GM23338 (cell line): Measurements from ENCODE around the gene COX7B. TPM values are rescaled to one million over a fixed set of nuclear protein-coding genes. Genes with fewer than 3 reads are reported as not detected.

Experiments
- ATAC-seq: fragments of 200-7000 bp; cut with Tn5 transposase; 3 replicates; pipeline ENCODE4 v1.9.1; 2020
- DNase-seq: peaks from one replicate; pipeline ENCODE4 v3.0.0-alpha.2; 2015; ENCODE audit warnings: low spot score
- H2AFZ ChIP-seq: fragments of 200-600 bp; sonication (generic); 2 replicates; pipeline ENCODE4 v1.8.0; 2016; ENCODE audit warnings: antibody characterized with exemption, mild to moderate bottlenecking, moderate library complexity
- H3F3A ChIP-seq: fragments of 200-600 bp; sonication (generic); replicated peaks from 2 replicates; pipeline ENCODE4 v1.8.0; 2017; ENCODE audit warnings: antibody characterized with exemption, mixed run types, low read depth
- H3K27ac ChIP-seq: fragments of 200-600 bp; sonication (generic); 2 replicates; pipeline ENCODE4 v1.6.1; 2016; ENCODE audit warnings: low read depth
- H3K27me3 ChIP-seq: fragments of 200-600 bp; sonication (generic); 2 replicates; pipeline ENCODE4 v1.8.0; 2016; ENCODE audit warnings: mild to moderate bottlenecking, mixed run types, moderate library complexity; ENCODE audit not compliant: insufficient read depth
- H3K36me3 ChIP-seq: fragments of 200-600 bp; sonication (generic); 2 replicates; pipeline ENCODE4 v1.8.0; 2016; ENCODE audit warnings: mild to moderate bottlenecking; ENCODE audit not compliant: insufficient read depth
- H3K4me1 ChIP-seq: fragments of 200-600 bp; sonication (generic); 2 replicates; pipeline ENCODE4 v1.8.0; 2016; ENCODE audit warnings: mild to moderate bottlenecking, moderate library complexity; ENCODE audit not compliant: insufficient read depth
- H3K4me2 ChIP-seq: fragments of 200-600 bp; sonication (generic); 2 replicates; pipeline ENCODE4 v1.7.1; 2017; ENCODE audit warnings: mixed run types
- H3K4me3 ChIP-seq: fragments of 200-600 bp; sonication (generic); 2 replicates; pipeline ENCODE4 v1.6.1; 2016; ENCODE audit warnings: mixed run types
- H3K79me2 ChIP-seq: fragments of 200-600 bp; sonication (generic); replicated peaks from 2 replicates; pipeline ENCODE4 v1.8.0; 2017; ENCODE audit warnings: mild to moderate bottlenecking; ENCODE audit not compliant: insufficient read depth
- H3K9me2 ChIP-seq: fragments of 200-600 bp; sonication (generic); 2 replicates; pipeline ENCODE4 v1.8.0; 2017; ENCODE audit not compliant: insufficient read depth
- H4K20me1 ChIP-seq: fragments of 200-600 bp; sonication (generic); replicated peaks from 2 replicates; pipeline ENCODE4 v1.8.0; 2017; ENCODE audit warnings: mild to moderate bottlenecking; ENCODE audit not compliant: insufficient read depth
- H3K27ac Mint-ChIP-seq: 2 replicates; pipeline ENCODE4 v1.8.0; 2020; ENCODE audit warnings: inconsistent platforms, mild to moderate bottlenecking, moderate library complexity, mixed read lengths
- H3K27me3 Mint-ChIP-seq: 3 replicates; pipeline ENCODE4 v1.8.0; 2022; ENCODE audit warnings: low read depth, mild to moderate bottlenecking, moderate library complexity, mixed read lengths, inconsistent platforms; ENCODE audit not compliant: insufficient read depth, poor library complexity
- H3K36me3 Mint-ChIP-seq: 3 replicates; pipeline ENCODE4 v1.8.0; 2021; ENCODE audit warnings: low read depth, mild to moderate bottlenecking, inconsistent platforms, moderate library complexity, mixed read lengths
- H3K4me1 Mint-ChIP-seq: 3 replicates; pipeline ENCODE4 v1.8.0; 2020; ENCODE audit warnings: mild to moderate bottlenecking, inconsistent platforms, mixed read lengths
- H3K4me3 Mint-ChIP-seq: 3 replicates; pipeline ENCODE4 v1.8.0; 2021; ENCODE audit warnings: moderate library complexity, mild to moderate bottlenecking, inconsistent platforms, mixed read lengths
- H3K9me3 Mint-ChIP-seq: 3 replicates; pipeline ENCODE4 v1.8.0; 2020; ENCODE audit warnings: moderate library complexity, mild to moderate bottlenecking, inconsistent platforms, mixed read lengths
- CREB1 ChIP-seq: fragments of 250-450 bp; sonication (Bioruptor Pico); IDR thresholded peaks from 2 replicates; pipeline ENCODE4 v1.5.0; 2020; ENCODE audit warnings: low read depth, mild to moderate bottlenecking, moderate library complexity
- CTCF ChIP-seq, 2 experiments: fragments of 200-600 bp in 1 of 2; sonication (generic) in 1 of 2; conservative IDR thresholded peaks; 2 replicates each; pipeline versions ENCODE4 v1.5.1 to v1.6.1; 2016 to 2017; ENCODE audit warnings: antibody characterized with exemption in 2 of 2, low read depth in 2 of 2, mild to moderate bottlenecking in 2 of 2, moderate library complexity in 1 of 2
- EZH2 ChIP-seq: fragments of 200-600 bp; sonication (generic); IDR thresholded peaks from one replicate; pipeline ENCODE4 v1.8.0; 2017; ENCODE audit warnings: antibody characterized with exemption, mild to moderate bottlenecking, low read depth; ENCODE audit not compliant: unreplicated experiment
- JUNB ChIP-seq: IDR thresholded peaks from one replicate; pipeline ENCODE4 v1.6.1; 2016; ENCODE audit warnings: antibody characterized with exemption; ENCODE audit not compliant: unreplicated experiment
- POLR2AphosphoS5 ChIP-seq: IDR thresholded peaks from 2 replicates; pipeline ENCODE4 v1.6.1; 2016; ENCODE audit warnings: antibody characterized with exemption, low read depth
- REST ChIP-seq: IDR thresholded peaks from one replicate; pipeline ENCODE4 v1.6.1; 2018; ENCODE audit warnings: antibody characterized with exemption; ENCODE audit not compliant: unreplicated experiment
- STAT1 ChIP-seq: IDR thresholded peaks from one replicate; pipeline ENCODE4 v1.6.1; 2016; ENCODE audit warnings: antibody characterized with exemption; ENCODE audit not compliant: unreplicated experiment
- ZNF114 ChIP-seq: fragments of 250-450 bp; sonication (Bioruptor Pico); IDR thresholded peaks from 2 replicates; pipeline ENCODE4 v1.5.0; 2020; ENCODE audit warnings: mild to moderate bottlenecking, moderate library complexity
- ZNF331 ChIP-seq: fragments of 250-450 bp; sonication (Bioruptor Pico); IDR thresholded peaks from 2 replicates; pipeline ENCODE4 v1.5.0; 2020; ENCODE audit warnings: low read depth, mild to moderate bottlenecking, moderate library complexity
- polyA plus RNA-seq: library from polyadenylated mRNA; unstranded; fragments of >200 nt; fragmentation: Nextera tagmentation; extraction: Ambion mirVana; gene quantifications from 2 replicates; pipeline ENCODE4 v1.2.1, GENCODE V29; 2016
- total RNA-seq: library from RNA; depleted of rRNA; stranded (reverse); fragments of >200 nt; shearing (Covaris generic); gene quantifications from 2 replicates; pipeline ENCODE4 v1.2.3, GENCODE V29; 2014
- TF ChIP-seq, protein P1 (sequence below): fragments of 250-450 bp; sonication (Bioruptor Pico); IDR thresholded peaks from 2 replicates; pipeline ENCODE4 v1.5.0; 2020; ENCODE audit warnings: mild to moderate bottlenecking, moderate library complexity

COX7B gene
- total and polyA plus RNA-seq, 2 experiments from 2014 or later, result 411 to 1,029 TPM

GRCh38 chrX:77892887-77893286, 6.4 kb upstream of the COX7B start:
- H3K27ac Mint-ChIP-seq, result no peak overlapping the region
- Histone ChIP-seq H3K9me2 (no peaks in the 10 kb centered on the region), H3K4me2 (no peak overlapping the region), H3K79me2 (peaks cover 59% of the 10 kb centered on the region), H3K4me3 (no peak overlapping the region), H3F3A (no peaks in the 10 kb centered on the region), H2AFZ (no peak overlapping the region), H3K4me1 (no peaks in the 10 kb centered on the region), H3K27me3 (no peaks in the 10 kb centered on the region), H3K27ac (no peak overlapping the region), H4K20me1 (no peaks in the 10 kb centered on the region), H3K36me3 (no peaks in the 10 kb centered on the region)
- 0 out of 3 replicates have a peak, but pooled peaks cover 3% of the 10 kb centered on the region for H3K36me3 Mint-ChIP-seq
- peak overlapping the region; percentile 26; the same call in 1 of the 3 replicates for H3K4me3 Mint-ChIP-seq
- H3K9me3 Mint-ChIP-seq, result no peaks in the 10 kb centered on the region
- TF ChIP-seq EZH2, result no peak
- H3K4me1 Mint-ChIP-seq, result no peaks in the 10 kb centered on the region; the same call in 2 of the 3 replicates
- ATAC-seq, result no peak
- H3K27me3 Mint-ChIP-seq, result peaks cover 2% of the 10 kb centered on the region
- DNase-seq, result no peak

- Histone ChIP-seq H3K27me3 (no peaks in the 10 kb centered on the region), H3F3A (no peaks in the 10 kb centered on the region), H2AFZ (no peak overlapping the region), H3K4me3 (peak overlapping the region; percentile 63), H3K4me2 (no peak overlapping the region), H3K9me2 (no peaks in the 10 kb centered on the region), H3K36me3 (no peaks in the 10 kb centered on the region), H3K79me2 (peaks cover 52% of the 10 kb centered on the region), H3K27ac (no peak overlapping the region), H3K4me1 (no peaks in the 10 kb centered on the region), H4K20me1 (no peaks in the 10 kb centered on the region)
- no peak overlapping the region; the same call in 2 of the 3 replicates for H3K4me3 Mint-ChIP-seq
- 0 out of 3 replicates have a peak, but pooled peaks cover 3% of the 10 kb centered on the region for H3K36me3 Mint-ChIP-seq
- peaks cover 2% of the 10 kb centered on the region for H3K27me3 Mint-ChIP-seq
- ATAC-seq (no peak), DNase-seq (no peak)
- H3K9me3 Mint-ChIP-seq, result no peaks in the 10 kb centered on the region
- H3K27ac Mint-ChIP-seq, result no peak overlapping the region
- H3K4me1 Mint-ChIP-seq, result no peaks in the 10 kb centered on the region; the same call in 2 of the 3 replicates
- TF ChIP-seq CTCF (conservative IDR thresholded peaks at IDR 0.05; ENCODE audit: low read depth in 2 of 2) (no peak), ZNF331 (no peak), JUNB (no peak), CREB1 (no peak), POLR2AphosphoS5 (no peak), REST (no peak), ZNF114 (no peak), STAT1 (no peak), EZH2 (no peak)
- TF ChIP-seq, protein P1, sequence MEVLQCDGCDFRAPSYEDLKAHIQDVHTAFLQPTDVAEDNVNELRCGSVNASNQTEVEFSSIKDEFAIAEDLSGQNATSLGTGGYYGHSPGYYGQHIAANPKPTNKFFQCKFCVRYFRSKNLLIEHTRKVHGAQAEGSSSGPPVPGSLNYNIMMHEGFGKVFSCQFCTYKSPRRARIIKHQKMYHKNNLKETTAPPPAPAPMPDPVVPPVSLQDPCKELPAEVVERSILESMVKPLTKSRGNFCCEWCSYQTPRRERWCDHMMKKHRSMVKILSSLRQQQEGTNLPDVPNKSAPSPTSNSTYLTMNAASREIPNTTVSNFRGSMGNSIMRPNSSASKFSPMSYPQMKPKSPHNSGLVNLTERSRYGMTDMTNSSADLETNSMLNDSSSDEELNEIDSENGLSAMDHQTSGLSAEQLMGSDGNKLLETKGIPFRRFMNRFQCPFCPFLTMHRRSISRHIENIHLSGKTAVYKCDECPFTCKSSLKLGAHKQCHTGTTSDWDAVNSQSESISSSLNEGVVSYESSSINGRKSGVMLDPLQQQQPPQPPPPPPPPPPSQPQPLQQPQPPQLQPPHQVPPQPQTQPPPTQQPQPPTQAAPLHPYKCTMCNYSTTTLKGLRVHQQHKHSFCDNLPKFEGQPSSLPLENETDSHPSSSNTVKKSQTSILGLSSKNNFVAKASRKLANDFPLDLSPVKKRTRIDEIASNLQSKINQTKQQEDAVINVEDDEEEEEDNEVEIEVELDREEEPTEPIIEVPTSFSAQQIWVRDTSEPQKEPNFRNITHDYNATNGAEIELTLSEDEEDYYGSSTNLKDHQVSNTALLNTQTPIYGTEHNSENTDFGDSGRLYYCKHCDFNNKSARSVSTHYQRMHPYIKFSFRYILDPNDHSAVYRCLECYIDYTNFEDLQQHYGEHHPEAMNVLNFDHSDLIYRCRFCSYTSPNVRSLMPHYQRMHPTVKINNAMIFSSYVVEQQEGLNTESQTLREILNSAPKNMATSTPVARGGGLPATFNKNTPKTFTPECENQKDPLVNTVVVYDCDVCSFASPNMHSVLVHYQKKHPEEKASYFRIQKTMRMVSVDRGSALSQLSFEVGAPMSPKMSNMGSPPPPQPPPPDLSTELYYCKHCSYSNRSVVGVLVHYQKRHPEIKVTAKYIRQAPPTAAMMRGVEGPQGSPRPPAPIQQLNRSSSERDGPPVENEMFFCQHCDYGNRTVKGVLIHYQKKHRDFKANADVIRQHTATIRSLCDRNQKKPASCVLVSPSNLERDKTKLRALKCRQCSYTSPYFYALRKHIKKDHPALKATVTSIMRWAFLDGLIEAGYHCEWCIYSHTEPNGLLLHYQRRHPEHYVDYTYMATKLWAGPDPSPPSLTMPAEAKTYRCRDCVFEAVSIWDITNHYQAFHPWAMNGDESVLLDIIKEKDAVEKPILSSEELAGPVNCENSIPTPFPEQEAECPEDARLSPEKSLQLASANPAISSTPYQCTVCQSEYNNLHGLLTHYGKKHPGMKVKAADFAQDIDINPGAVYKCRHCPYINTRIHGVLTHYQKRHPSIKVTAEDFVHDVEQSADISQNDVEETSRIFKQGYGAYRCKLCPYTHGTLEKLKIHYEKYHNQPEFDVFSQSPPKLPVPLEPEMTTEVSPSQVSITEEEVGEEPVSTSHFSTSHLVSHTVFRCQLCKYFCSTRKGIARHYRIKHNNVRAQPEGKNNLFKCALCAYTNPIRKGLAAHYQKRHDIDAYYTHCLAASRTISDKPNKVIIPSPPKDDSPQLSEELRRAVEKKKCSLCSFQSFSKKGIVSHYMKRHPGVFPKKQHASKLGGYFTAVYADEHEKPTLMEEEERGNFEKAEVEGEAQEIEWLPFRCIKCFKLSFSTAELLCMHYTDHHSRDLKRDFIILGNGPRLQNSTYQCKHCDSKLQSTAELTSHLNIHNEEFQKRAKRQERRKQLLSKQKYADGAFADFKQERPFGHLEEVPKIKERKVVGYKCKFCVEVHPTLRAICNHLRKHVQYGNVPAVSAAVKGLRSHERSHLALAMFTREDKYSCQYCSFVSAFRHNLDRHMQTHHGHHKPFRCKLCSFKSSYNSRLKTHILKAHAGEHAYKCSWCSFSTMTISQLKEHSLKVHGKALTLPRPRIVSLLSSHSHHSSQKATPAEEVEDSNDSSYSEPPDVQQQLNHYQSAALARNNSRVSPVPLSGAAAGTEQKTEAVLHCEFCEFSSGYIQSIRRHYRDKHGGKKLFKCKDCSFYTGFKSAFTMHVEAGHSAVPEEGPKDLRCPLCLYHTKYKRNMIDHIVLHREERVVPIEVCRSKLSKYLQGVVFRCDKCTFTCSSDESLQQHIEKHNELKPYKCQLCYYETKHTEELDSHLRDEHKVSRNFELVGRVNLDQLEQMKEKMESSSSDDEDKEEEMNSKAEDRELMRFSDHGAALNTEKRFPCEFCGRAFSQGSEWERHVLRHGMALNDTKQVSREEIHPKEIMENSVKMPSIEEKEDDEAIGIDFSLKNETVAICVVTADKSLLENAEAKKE, result no peak
These were observed 5.6 kb upstream of the COX7B start for GRCh38 chrX:77893713-77894112.
